Measurements from ENCODE around the gene ZNF101.

DNA sequence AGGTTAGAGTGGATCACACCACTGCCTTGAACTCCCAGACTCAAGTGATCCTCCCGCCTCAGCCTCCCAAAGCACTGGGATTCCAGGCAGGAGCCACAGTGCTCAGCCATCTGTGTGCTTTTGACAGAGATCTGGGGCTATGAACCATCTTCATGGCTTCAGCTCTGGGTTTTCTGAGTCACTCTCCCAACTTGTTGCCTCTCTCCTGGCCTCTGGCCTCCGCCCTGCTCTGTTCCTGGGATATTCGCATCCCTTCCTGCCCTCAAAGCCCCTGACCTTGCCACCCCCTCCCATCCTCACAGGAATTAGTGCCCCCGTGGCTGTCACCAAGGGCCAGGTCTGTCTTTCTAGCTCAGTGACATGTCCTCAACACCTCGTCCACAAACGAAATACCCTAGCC is 19.5 kb upstream of the ZNF101 start:
- TF ChIP-seq, protein P1, sequence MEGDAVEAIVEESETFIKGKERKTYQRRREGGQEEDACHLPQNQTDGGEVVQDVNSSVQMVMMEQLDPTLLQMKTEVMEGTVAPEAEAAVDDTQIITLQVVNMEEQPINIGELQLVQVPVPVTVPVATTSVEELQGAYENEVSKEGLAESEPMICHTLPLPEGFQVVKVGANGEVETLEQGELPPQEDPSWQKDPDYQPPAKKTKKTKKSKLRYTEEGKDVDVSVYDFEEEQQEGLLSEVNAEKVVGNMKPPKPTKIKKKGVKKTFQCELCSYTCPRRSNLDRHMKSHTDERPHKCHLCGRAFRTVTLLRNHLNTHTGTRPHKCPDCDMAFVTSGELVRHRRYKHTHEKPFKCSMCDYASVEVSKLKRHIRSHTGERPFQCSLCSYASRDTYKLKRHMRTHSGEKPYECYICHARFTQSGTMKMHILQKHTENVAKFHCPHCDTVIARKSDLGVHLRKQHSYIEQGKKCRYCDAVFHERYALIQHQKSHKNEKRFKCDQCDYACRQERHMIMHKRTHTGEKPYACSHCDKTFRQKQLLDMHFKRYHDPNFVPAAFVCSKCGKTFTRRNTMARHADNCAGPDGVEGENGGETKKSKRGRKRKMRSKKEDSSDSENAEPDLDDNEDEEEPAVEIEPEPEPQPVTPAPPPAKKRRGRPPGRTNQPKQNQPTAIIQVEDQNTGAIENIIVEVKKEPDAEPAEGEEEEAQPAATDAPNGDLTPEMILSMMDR (IDR thresholded peaks at IDR 0.05), result no peak
- TF ChIP-seq POLR2A (IDR thresholded peaks at IDR 0.05), result no peak

Measured in testis (tissue), 2 donors.